H1 (cell line): ENCODE measurements around the gene GSAP. TPM values are rescaled to one million over a fixed set of nuclear protein-coding genes. Genes with fewer than 3 reads are reported as not detected.

Source experiments
- CTCF ChIA-PET: fragments of 300-600 bp; sonication (Branson Sonifier 250); formaldehyde crosslinking; loops from one replicate; lab custom pipeline; 2021; ENCODE audit not compliant: partially characterized antibody; lab: Charles Lee
- POLR2A ChIA-PET: fragments of 300-600 bp; sonication (Branson Sonifier 250); formaldehyde crosslinking; loops from one replicate; lab custom pipeline; 2021; ENCODE audit warnings: inconsistent platforms; ENCODE audit not compliant: partially characterized antibody; lab: Charles Lee
- DNase-seq, 2 experiments: peaks; one replicate each; pipeline versions ENCODE4 v3.0.0 to v3.0.0-alpha.2; 2010 to 2022; ENCODE audit warnings: low spot score in 2 of 2, low read depth in 1 of 2, mixed read lengths in 1 of 2
- FAIRE-seq: peaks from 2 replicates; lab custom pipeline; 2011; peaks lifted over from hg19 to GRCh38; lab: Jason Lieb, UNC
- H2AFZ ChIP-seq: 2 replicates; pipeline ENCODE4 v1.8.1; 2012; ENCODE audit warnings: low read length, inconsistent platforms
- H2AK5ac ChIP-seq: 2 replicates; pipeline ENCODE4 v1.6.1; 2013; ENCODE audit warnings: low read depth, low read length
- H2BK120ac ChIP-seq: replicated peaks from 2 replicates; pipeline ENCODE3; 2013; ENCODE audit warnings: low read depth, low read length, inconsistent platforms
- H2BK12ac ChIP-seq: 2 replicates; pipeline ENCODE4 v1.6.1; 2013; ENCODE audit warnings: low read depth, low read length
- H2BK15ac ChIP-seq: 2 replicates; pipeline ENCODE4 v1.6.1; 2013; ENCODE audit warnings: low read length
- H2BK20ac ChIP-seq: 2 replicates; pipeline ENCODE4 v1.6.1; 2013; ENCODE audit warnings: low read length
- H2BK5ac ChIP-seq: 2 replicates; pipeline ENCODE4 v1.6.1; 2013; ENCODE audit warnings: low read depth, low read length
- H3K14ac ChIP-seq: 2 replicates; pipeline ENCODE4 v1.6.1; 2013; ENCODE audit warnings: inconsistent platforms; ENCODE audit not compliant: insufficient read length
- H3K18ac ChIP-seq: 2 replicates; pipeline ENCODE4 v1.6.1; 2013; ENCODE audit warnings: low read length; ENCODE audit errors: extremely low read depth
- H3K23ac ChIP-seq: 2 replicates; pipeline ENCODE4 v1.6.1; 2013; ENCODE audit warnings: inconsistent platforms; ENCODE audit not compliant: insufficient read length
- H3K23me2 ChIP-seq: 2 replicates; pipeline ENCODE4 v1.6.1; 2013; ENCODE audit warnings: low read depth, low read length
- H3K27ac ChIP-seq: 2 replicates; pipeline ENCODE4 v1.6.1; 2011; ENCODE audit warnings: low read depth, low read length, inconsistent platforms
- H3K27me3 ChIP-seq, 4 experiments: replicated peaks in 1 of 4; 1 replicate in 1 of 4; 2 replicates in 3 of 4; pipeline versions ENCODE4 v1.6.1 to v1.8.1; 2011 to 2013; ENCODE audit warnings: low read length in 3 of 4, mild to moderate bottlenecking in 3 of 4, inconsistent platforms in 2 of 4, mixed read lengths in 2 of 4, moderate library complexity in 1 of 4; ENCODE audit not compliant: control insufficient read depth in 3 of 4, insufficient read depth in 3 of 4; ENCODE audit errors: extremely low read depth in 1 of 4
- H3K36me3 ChIP-seq, 4 experiments: 2 replicates each; pipeline versions ENCODE4 v1.6.1 to v1.8.1; 2011 to 2013; ENCODE audit warnings: mild to moderate bottlenecking in 4 of 4, low read length in 3 of 4, moderate library complexity in 2 of 4, control low read depth in 1 of 4, inconsistent platforms in 1 of 4; ENCODE audit not compliant: insufficient read depth in 4 of 4, control insufficient read depth in 2 of 4
- H3K4ac ChIP-seq: replicated peaks from 2 replicates; pipeline ENCODE3; 2013; ENCODE audit warnings: low read length, low read depth, mixed read lengths, inconsistent platforms; ENCODE audit not compliant: insufficient read length
- H3K4me1 ChIP-seq, 4 experiments: replicated peaks in 1 of 4; 1 replicate in 1 of 4; 2 replicates in 3 of 4; pipeline versions ENCODE4 v1.6.1 to v1.8.1; 2011 to 2013; ENCODE audit warnings: low read length in 3 of 4, inconsistent platforms in 2 of 4, mixed read lengths in 1 of 4; ENCODE audit not compliant: insufficient read depth in 4 of 4, control insufficient read depth in 3 of 4
- H3K4me2 ChIP-seq, 2 experiments: 2 replicates each; pipeline versions ENCODE4 v1.6.1 to v1.8.1; 2011 to 2013; ENCODE audit warnings: low read depth in 2 of 2, low read length in 2 of 2, control low read depth in 1 of 2, inconsistent platforms in 1 of 2, mild to moderate bottlenecking in 1 of 2; ENCODE audit not compliant: insufficient read depth in 1 of 2
- H3K4me3 ChIP-seq, 4 experiments: fragments of 200-600, 300-600 bp in 1 of 4; sonication (generic), shearing (Covaris generic), sonication (Bioruptor Twin) in 1 of 4; 2 replicates each; pipeline versions ENCODE4 v1.5.1 to v1.8.1; 2011 to 2016; ENCODE audit warnings: low read length in 4 of 4, low read depth in 3 of 4, control low read depth in 2 of 4, inconsistent platforms in 2 of 4, mild to moderate bottlenecking in 2 of 4, mixed read lengths in 1 of 4, moderate library complexity in 1 of 4; ENCODE audit not compliant: insufficient read depth in 2 of 4; ENCODE audit errors: extremely low read depth in 1 of 4
- H3K56ac ChIP-seq: replicated peaks from 2 replicates; pipeline ENCODE3; 2013; ENCODE audit warnings: low read depth, mild to moderate bottlenecking, mixed read lengths, low read length, inconsistent platforms; ENCODE audit not compliant: insufficient read length
- H3K79me1 ChIP-seq: 2 replicates; pipeline ENCODE4 v1.6.1; 2013; ENCODE audit warnings: low read depth, low read length, control low read depth
- H3K79me2 ChIP-seq, 2 experiments: 2 replicates each; pipeline versions ENCODE4 v1.6.1 to v1.8.1; 2012 to 2013; ENCODE audit warnings: low read length in 2 of 2, mild to moderate bottlenecking in 2 of 2, inconsistent platforms in 1 of 2; ENCODE audit not compliant: insufficient read depth in 2 of 2, control insufficient read depth in 1 of 2
- H3K9ac ChIP-seq, 4 experiments: replicated peaks in 1 of 4; 1 replicate in 1 of 4; 2 replicates in 3 of 4; pipeline versions ENCODE4 v1.6.1 to v1.8.1; 2011 to 2013; ENCODE audit warnings: low read depth in 3 of 4, low read length in 3 of 4, control low read depth in 2 of 4, mild to moderate bottlenecking in 2 of 4, moderate library complexity in 2 of 4, inconsistent platforms in 1 of 4; ENCODE audit errors: extremely low read depth in 1 of 4
- H3K9me3 ChIP-seq, 2 experiments: 2 replicates each; pipeline versions ENCODE4 v1.6.1 to v1.8.1; 2012 to 2013; ENCODE audit warnings: mild to moderate bottlenecking in 2 of 2, moderate library complexity in 2 of 2, control low read depth in 1 of 2, inconsistent platforms in 1 of 2, low read depth in 1 of 2, low read length in 1 of 2, mixed read lengths in 1 of 2; ENCODE audit not compliant: insufficient read depth in 2 of 2
- H4K20me1 ChIP-seq, 2 experiments: replicated peaks in 1 of 2; 2 replicates each; pipeline versions ENCODE3 to v1.8.1; 2011 to 2013; ENCODE audit warnings: inconsistent platforms in 2 of 2, low read length in 2 of 2, mild to moderate bottlenecking in 1 of 2; ENCODE audit not compliant: insufficient read depth in 2 of 2, control insufficient read depth in 1 of 2
- H4K5ac ChIP-seq: 2 replicates; pipeline ENCODE4 v1.6.1; 2013; ENCODE audit warnings: low read length, low read depth, mixed read lengths, inconsistent platforms; ENCODE audit not compliant: insufficient read length
- H4K8ac ChIP-seq: 2 replicates; pipeline ENCODE4 v1.8.0; 2013; ENCODE audit warnings: mild to moderate bottlenecking, moderate library complexity, low read length, inconsistent platforms; ENCODE audit not compliant: insufficient read depth; ENCODE audit errors: extremely low read depth
- H4K91ac ChIP-seq: replicated peaks from 2 replicates; pipeline ENCODE3; 2013; ENCODE audit warnings: low read length, mixed read lengths, inconsistent platforms; ENCODE audit not compliant: insufficient read length
- RXRA ChIP-seq: IDR thresholded peaks from 2 replicates; pipeline ENCODE4 v1.6.1; 2011; ENCODE audit warnings: low read depth, mild to moderate bottlenecking, low read length, moderate library complexity; ENCODE audit not compliant: insufficient read depth
- WGBS, 2 experiments: shearing (Covaris generic) in 1 of 2; methylation state at CpG; one replicate each; pipeline versions ENCODE4 v1.1.6 to v1.1.7; 2013 to 2015; ENCODE audit warnings: low lambda C conversion rate in 2 of 2, mixed read lengths in 2 of 2, inconsistent platforms in 1 of 2, low coverage in 1 of 2, missing lambda C conversion rate in 1 of 2; ENCODE audit not compliant: insufficient replicate concordance in 2 of 2, insufficient coverage in 1 of 2, insufficient read length in 1 of 2; ENCODE audit errors: extremely low coverage in 1 of 2, missing lambda C conversion rate in 1 of 2; 5-methylcytosine and 5-hydroxymethylcytosine counted together
- polyA plus RNA-seq, 7 experiments: library from polyadenylated mRNA; depleted of rRNA in 3 of 7; stranded (reverse) in 5 of 7; unstranded in 2 of 7; fragments of >200 nt in 5 of 7; fragments of 200-250 nt in 2 of 7; gene quantifications; 1 replicate in 5 of 7; 2 replicates in 1 of 7; 4 replicates in 1 of 7; pipeline versions ENCODE4 v1.2.1 to v1.2.3, GENCODE V29; 2011 to 2013; ENCODE audit warnings: missing spikeins in 2 of 7, mixed read lengths in 2 of 7
- total RNA-seq: library from RNA; stranded (reverse); fragmentation: NEBNext Ultra II Directional; extraction: Animal tissue kit (Norgen Biotek cat#: 25700); gene quantifications from 2 replicates; pipeline ENCODE4 v1.2.1, GENCODE V29; 2021

GSAP gene
- total and polyA plus RNA-seq, 2 of the 8 experiments (the other 6 are each of a cell fraction or from before 2014, with no cell fraction given) = 0.93 to 2.1 TPM

DNA sequence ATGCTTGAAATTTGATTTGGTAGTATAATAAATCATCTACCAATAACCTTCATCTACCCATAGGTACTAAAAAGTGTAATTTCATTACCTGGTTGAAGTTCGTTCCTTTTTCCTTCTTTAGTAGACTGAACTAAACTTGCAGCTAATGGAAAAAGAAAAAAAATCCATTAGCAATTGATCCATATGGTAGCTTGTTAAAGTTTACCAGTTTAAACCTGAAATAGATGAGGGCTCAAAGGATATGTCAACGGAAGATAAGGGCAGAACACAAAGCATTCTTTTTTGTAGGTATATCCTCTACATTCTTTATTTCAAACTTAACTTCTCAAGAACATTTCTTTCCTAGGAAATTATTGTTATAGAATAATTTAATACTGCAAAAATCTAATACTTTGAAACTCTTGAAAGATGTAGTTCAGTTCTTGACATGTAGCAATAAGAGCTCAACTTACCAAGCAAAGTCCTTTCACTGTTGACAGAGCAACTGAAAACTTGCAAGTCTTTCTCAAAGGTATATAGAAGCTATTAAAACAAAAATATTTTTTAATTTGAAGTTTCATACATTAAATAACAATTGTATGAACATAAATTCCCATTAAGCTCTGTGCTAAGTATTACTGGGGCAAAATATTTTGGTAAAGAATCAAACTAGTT is 19.1 kb downstream of the GSAP start:
- H4K8ac ChIP-seq = no peak overlapping the region
- no peaks in the 10 kb centered on the region for H3K27me3 ChIP-seq
- no peaks in the 10 kb centered on the region for H3K79me2 ChIP-seq
- H3K23me2 ChIP-seq = no peaks in the 10 kb centered on the region
- H4K91ac ChIP-seq = no peak overlapping the region
- no peak for DNase-seq
- no peaks in the 10 kb centered on the region for H3K79me1 ChIP-seq
- FAIRE-seq = no peak
- H4K5ac ChIP-seq = no peak overlapping the region
- no peak overlapping the region for H3K27ac ChIP-seq
- CTCF ChIA-PET = interaction anchor here (1.1 kb wide), 2 partner anchors 10 to 19 kb away, joined by 3 read pairs; no protein-coding TSS in a partner anchor
- POLR2A ChIA-PET = interaction anchor here (1.1 kb wide), 1 partner anchor 10 kb away, joined by 3 read pairs; no protein-coding TSS in a partner anchor
- no peak overlapping the region for H2BK20ac ChIP-seq
- no peak overlapping the region for H3K9ac ChIP-seq
- no peak overlapping the region for H3K4me2 ChIP-seq
- no peaks in the 10 kb centered on the region for H4K20me1 ChIP-seq
- H2BK120ac ChIP-seq = no peak overlapping the region
- no peak overlapping the region for H2BK15ac ChIP-seq
- peaks cover 0 to 5% (median 4%) of the 10 kb centered on the region in 4 experiments; a peak in 3 of 7 replicates for H3K4me1 ChIP-seq
- no peak overlapping the region for H2BK5ac ChIP-seq
- no peak overlapping the region for H3K56ac ChIP-seq
- H3K9me3 ChIP-seq = no peaks in the 10 kb centered on the region; a peak in 1 of 4 replicates
- 78% methylated on average over 2 of the region's 2 CpGs; no CpG with 5 or more reads in 1 of the 2 experiments for WGBS, 2 experiments
- H3K14ac ChIP-seq = no peak overlapping the region
- no peak overlapping the region for H3K4me3 ChIP-seq
- H2BK12ac ChIP-seq = no peak overlapping the region
- TF ChIP-seq RXRA = no peak
- H2AK5ac ChIP-seq = no peak overlapping the region
- H3K18ac ChIP-seq = no peak overlapping the region
- no peak overlapping the region for H2AFZ ChIP-seq
- no peak overlapping the region for H3K23ac ChIP-seq
- no peak overlapping the region for H3K4ac ChIP-seq
- no peaks in the 10 kb centered on the region for H3K36me3 ChIP-seq
